Stimulated activated CD4-positive, alpha-beta T cell treated with anti-CD3 and anti-CD28 coated beads, Interleukin-15, amount 100 ng/mL, for 48 hours (primary cell): ENCODE results near the gene SLC38A11.

Experiments
- DNase-seq, 2 donors: peaks; one replicate each; pipeline ENCODE4 v3.0.0-alpha.2; 2020; ENCODE audit warnings: low read depth in 2 of 2

Gene SLC38A11

DNA sequence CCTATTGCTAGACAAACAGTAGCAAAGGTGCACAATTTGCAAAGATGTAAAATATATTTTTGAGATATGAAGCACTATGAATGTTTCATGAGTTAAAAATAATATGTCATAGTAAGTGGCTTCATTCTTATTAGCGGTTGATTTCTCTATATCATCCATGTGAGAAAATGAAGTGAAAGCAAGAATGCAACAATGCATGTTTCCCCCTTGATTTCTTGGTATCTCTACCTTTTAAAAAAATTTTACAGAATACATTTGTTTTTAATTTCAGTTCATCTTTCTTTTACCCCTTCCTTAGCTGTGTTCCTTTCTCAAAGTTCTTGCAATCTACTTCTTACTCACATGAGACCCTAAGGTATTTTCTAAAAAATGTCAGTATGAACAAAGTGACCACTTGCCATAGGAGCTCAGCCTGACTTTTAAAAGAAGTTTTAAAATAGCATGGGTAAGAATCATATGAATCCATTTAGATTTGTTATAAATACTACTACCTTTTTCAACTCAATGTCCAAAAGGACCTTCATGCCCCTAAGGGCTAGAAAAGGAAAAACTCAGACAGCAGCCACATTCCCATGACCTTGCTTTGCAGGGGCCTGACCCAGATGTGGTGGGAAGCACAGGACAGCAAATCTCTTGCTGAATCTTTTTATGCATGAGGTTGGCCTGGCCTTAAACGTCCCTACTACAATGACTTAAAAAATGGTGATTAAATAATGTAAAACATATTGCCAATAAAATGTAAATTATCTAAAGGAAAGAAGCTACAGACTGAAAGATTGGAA is 14.8 kb upstream of the SLC38A11 start:
- no peak for DNase-seq

DNA sequence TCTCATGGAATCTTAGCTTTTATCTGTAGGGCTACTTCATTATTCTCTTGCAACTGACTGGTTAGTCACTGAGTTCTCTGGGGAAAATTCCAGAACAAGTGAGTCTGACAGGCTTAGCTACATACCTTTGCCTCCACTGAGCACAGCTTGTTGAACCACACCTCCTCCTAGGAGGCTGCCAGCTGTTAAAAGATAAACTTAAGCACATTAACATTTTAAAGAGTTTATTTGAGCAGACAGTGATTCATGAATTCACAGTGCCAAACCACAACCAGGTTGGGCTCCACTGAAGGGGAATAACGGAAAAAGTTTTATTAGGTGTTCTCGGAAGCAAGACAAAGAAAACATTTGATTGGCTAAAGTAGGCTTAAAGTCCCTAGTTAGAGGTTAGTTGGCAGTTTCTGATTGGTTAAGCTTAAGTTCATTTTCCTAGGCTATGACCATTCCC is 12.5 kb upstream of the SLC38A11 start:
- no peak for DNase-seq

DNA sequence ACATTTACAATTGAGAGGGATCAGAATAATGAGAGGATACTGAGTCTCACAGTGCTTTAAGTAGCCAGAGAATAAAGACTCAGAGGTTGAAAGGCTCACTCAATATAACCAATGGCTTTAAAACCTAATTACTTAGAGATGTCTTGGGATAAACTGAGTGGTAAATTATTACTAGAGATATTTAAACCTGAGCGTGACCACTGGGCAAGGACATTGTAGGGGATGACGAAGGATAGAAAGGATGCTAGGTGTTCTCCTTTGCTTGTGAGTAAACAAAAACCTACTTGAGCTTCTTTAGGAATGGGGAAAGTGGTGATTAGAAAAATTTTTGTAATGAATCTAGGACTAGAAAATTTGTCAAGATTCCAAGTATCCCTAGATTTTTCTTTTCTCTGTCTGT is 12.0 kb upstream of the SLC38A11 start:
- DNase-seq: no peak

DNA sequence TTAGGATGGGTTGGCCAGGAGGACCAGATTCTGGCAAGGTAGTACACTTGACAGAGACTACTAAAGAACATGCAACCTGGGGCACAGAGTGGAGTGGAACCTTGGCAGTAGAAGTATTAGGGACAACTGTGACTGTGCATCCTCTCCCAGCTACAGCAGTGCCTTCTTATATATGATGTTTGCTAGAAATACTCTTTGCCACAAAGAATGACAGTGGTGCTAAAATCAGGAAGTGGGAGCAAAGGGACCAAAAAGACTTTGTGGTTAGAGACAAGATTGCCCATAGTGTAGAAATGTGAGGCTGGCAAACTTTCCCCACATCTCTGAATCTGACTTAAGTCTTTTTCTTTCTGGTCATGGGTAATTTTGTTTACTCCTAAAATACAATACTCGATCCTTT is 9.4 kb upstream of the SLC38A11 start:
- no peak for DNase-seq

DNA sequence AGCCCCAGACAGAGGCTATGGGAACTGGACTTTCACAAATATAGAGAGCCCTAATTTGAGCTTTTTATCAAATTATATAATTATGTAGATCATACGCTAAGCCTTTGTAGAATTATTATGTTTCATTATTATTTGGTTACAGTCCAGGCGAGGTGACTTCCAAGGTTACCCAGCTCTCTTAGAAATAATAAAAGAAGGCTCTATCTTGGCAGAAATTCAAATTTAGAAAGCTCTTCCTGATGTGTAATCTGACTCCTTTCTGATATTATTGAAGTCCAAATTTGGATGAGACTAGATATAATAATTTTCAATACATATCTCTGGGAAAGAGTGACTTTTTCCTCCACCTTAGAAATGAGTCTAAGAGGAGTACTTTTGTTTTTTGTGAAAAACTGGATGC is 4.8 kb upstream of the SLC38A11 start:
- DNase-seq: no peak

DNA sequence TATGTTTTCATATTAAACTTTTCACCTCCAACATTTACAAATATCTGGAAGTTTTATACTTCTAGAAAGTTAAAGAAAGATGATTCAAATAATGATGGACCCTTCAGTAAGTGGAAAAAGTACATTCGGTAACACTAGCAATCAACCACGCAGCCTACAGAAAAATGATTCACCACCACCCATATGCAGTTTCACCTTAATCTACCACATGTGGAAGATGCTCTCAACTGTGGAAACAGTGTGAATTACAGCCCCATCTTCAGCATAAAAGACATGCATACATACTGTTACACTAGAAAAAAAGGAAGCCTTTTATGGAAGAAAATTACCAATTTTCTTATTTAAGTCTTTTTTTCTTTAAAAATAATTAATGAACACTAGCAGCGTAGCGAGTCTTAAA is 1.1 kb downstream of the SLC38A11 start:
- no peak for DNase-seq

DNA sequence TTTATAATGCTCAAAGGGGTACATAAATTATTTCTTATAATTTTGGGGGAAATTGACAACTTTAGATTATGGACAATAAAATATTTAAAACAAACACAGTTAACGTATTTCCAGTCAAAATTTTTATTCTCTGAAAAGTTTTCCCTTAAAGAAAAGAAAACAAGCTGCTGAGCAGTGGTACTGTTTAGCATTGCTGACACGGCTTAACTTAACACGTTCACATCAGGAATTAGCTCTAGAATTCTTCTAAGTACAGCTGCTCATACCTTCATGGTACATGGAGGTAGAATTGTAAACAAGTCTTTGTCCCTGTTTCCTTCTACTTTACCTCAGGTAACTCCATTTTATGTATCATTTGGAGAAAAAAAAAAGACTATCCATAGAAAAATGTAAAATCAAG is 2.0 kb downstream of the SLC38A11 start:
- DNase-seq: no peak

DNA sequence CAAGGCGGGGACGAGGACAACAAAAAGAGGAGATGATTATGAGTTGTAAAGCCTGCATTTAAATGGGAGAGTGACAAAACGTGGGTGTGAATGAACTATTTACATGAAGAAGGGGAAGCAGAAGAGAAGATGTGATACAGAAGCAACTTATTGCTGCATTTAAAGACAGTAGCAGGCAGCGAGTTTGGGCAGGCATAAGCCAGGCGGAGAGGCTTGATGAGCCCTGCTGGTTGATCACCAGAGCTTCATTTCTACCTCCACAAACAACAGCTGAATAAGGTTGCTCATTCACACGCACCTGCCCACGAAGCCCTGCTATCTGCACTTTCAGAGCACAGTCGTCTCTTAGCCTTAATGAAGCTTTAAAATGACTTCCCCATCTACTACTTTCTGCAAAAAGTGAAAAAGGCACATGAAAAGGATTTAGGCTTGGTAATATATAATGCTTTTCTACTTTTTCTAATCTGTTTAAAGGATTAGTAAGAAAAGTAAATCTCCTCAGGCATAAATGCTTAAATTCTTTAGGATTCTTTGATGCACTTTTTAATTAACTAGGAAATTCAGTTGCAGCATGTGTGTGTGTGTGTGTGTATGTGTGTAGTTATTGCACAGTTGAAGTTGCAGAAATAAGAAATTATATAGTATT is 3.1 kb downstream of the SLC38A11 start:
- DNase-seq: no peak

DNA sequence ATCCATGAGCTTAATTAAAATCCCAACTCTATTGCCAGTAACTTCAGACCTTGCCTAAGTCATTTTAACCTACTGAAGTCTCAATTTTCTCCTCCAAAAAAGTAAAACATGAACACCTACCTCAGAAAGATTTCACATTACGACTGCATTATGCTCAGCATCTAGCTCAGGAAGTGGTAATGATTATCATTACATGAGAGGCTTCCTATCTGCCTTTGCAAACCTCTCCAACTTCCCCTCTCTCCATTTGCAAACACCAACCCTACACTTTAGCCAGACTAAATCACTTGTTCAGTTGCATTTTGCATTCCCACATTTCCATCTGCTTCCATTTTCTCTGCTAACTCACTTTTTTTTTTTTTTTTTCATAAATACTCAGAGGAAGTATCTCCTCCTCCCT is 6.8 kb downstream of the SLC38A11 start:
- DNase-seq: no peak

DNA sequence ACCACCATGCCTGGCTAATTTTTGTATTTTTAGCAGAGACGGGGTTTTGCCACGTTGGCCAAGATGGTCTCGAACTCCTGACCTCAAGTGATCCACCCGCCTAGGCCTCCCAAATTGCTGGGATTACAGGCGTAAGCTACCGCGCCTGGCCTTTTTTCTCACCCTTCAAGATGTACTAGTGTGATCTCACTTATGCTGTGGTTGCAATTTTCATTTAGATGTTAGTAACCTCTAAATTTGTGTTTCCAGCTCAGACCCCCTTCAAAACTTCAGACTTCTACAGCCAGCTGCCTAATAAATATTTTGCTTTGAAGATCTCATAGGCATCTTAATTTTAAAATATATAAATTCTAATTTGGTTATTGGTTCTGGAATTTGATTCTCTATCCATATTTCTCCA is 8.0 kb downstream of the SLC38A11 start:
- DNase-seq: no peak

DNA sequence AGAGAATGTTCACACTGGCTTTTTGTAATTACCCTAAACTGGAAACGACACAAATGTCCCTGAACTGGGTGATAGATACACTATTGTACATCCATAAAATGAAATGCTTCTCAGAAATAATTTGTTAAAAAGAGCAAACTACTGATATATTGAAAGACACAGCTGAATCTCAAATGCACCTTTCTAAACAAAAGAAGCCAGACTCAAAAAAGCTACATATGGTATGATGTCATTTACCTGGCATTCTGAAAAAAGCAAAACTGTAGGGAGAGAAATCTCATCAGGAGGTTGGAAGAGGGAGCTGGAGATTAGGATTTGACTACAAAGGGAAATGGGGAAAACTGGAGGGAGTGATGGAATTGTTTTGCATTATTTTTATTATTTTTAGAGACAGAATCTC is 12.0 kb downstream of the SLC38A11 start:
- DNase-seq: no peak

DNA sequence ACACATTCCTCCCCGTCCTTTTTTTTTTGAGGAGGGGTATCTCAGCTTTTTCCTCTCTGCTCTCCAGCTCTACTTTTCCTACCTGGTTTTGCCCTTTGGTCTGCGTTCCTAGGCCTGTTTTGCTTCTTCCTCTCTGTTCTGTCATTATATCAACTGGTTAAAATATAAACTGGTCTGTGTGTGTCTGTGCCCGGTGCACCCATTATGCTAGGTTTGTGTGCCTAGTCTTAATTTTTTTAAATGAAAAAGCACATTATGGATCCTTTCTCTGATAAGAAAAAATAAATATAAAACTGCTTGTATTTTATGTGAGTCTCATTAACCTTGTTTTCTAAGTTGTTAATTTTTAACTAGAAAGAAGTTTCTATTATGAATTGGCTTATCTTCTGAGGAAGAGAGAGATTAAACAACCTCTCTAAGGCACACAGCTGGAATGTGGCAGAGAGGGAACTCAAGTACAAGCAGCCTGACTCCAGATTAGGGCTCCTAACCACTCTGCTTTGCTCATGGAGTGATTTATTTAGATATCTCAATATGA is 17.4 kb downstream of the SLC38A11 start:
- DNase-seq: no peak

DNA sequence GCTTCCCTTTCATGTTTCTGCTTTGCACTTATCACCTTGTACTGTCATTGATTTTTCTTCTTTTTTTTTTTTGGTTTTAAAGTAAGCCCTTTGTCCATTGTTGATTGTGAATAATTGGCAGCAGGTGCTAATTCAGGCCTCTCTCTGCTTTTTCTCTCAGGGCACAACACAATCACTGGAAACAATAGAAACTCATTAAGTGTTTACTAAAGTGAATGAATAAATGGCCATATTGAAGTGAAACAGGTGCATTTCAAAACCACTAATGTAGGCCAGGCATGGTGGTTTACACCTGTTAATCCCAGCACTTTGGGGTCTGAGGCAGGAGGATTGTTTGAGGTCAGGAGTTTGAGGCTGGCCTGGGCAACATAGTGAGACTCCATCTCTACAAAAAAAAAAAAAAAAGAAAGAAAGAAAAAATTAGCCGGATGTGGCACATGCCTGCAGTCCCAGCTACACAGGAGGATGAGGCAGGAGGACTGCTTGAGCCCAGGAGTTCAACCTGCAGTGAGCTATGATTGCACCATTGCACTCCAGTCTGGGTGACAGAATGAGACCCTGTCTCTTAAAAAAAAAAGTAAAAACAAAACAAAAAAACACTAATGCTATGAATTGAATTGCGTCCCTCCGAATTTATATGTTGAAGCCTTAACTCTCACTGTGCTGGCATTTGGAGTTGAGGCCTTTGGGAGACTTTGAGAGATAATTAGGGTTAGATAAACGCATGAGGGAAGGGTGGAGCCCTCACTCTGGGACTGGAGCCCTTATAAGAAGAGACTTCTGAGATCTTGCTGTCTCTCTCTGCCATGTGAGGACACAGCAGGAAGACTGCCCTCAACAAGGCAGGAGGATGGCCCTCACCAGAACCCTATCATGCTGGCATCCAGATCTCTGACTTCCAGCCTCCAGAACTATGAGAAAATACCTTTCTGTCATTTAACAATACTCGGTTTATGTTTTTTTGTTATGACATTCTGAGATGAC is 19.9 kb downstream of the SLC38A11 start:
- DNase-seq: no peak

DNA sequence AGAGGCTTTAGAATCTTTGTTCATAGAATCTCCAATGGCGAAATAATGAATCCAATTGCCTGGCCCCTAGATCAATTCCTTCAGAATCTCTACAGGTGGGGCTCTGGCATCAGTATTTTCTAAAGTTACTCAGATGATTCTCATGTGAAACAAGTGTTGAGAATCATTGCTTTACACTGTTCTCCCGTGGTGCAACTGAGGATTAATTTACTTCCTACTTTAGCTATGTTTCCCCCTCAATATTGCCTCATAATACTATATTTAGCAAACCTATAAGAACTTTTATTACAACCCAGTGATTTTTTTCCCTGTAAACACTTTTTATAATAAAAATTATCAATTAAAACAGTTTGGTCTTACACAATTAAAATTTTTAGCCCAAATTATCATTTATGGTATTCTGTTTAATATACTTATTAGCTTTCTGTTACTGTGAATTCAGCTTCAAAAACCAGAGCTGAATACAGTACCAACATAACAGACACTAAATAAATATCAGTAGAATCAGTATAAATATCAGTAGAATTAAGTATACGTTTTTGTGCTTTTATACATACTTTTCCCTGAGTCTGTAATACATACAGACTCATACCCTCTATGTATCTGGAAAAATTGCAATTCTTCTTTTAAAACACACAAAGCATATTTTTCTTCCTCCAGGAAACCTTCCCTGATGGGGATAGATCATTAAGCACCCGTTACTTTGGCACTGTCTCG is 20.8 kb downstream of the SLC38A11 start:
- DNase-seq: no peak

DNA sequence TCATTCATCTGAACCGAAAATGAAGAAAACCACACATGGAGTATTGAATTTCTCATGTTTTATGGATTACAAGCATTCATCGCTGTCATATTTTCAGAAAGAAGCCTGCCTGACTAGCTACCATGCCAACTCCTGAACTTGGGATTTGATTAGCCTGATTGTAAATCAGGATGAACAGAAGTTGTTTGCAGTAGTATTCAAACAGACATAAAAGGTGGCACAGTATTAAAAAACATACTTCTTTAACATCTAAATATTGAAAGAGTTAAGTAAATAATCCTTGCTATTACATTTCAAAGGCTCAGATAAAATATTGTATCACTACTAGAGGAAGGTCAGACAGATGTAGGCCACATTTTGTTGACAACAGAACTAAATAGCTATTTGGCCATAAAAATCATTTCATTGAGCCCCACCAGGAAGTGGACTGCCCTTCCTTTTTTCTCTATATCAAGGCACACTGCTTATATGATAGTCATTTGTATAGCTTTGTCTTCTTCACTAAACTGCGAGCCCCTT is 21.6 kb downstream of the SLC38A11 start:
- no peak for DNase-seq

DNA sequence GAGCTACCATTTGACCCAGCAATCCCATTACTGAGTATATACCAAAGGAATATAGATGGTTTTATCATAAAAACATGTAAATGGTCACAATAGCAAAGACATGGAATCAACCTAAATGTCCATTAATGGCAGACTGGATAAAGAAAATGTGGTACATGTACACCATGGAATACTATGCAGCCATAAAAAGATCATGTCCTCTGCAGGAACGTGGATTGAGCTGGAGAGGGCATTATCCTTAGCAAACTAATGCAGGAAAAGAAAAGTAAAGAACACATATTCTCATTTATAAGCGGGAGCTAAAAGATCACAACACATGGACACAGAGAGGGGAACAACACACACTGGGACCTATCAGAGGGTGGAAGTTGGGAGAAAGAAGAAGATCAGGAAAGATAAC is 22.9 kb downstream of the SLC38A11 start:
- DNase-seq: no peak

DNA sequence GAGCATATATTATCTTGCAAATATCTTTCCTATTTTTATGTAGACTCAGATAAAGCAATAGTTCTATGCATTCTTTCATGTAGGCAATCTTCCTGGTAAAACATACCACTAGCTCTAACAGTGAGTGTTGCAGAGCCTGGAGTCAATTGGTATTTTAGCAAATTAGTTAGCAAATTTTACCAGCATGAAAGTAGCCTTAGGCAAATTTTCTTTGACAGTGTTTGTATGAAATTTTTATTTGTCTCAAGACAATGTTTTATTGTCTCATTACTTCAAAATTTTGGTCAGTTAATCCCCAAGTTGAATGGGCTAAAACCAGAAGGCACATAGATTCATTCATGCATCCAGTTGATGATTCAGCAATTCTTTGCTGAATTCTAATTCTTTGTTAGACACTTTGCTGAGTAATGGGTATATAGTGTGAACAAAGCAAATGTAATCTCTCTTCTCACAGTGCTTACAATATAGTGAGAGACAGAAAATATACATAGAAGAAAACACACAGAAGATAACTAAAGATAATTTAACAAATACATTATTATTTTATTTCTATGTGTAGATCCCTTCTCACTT is 27.1 kb downstream of the SLC38A11 start:
- no peak for DNase-seq

DNA sequence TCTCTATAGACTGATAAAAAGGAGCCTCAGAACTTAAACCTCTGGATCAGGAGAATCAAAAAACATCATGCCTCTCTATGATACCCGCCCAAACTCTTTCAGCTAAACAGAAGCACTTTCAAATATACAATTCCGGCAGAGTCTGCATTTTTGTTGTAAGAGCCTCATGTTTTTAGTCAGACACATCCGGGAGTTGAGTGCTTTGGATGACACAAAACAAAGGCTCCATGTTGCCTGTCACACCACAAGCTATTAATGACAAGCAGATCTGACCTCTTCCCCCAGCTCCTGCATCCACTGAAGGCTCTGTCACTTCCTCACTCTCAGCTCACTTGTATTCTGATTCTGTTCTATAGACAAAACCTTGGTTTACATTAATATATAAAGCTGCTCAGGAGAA is 33.2 kb downstream of the SLC38A11 start:
- DNase-seq: no peak

DNA sequence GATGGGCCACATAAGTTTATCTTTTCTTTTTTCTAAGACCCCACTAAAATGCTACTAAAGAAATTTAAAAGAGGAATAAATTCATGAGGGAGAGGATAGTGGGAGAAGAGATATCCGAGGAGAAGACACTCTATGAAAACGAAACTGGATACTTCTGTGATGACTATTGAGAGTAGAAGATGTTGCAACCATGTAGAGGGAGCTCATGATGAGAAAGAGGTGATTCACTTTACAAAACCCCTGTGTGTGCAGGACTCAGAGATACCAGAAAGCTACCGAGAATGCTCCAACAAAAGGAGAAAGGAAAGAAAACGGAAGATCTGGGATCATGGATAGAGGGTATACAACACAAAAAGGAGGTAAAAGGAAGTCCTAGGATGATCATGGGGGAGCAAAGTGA is 34.9 kb downstream of the SLC38A11 start:
- DNase-seq: no peak

DNA sequence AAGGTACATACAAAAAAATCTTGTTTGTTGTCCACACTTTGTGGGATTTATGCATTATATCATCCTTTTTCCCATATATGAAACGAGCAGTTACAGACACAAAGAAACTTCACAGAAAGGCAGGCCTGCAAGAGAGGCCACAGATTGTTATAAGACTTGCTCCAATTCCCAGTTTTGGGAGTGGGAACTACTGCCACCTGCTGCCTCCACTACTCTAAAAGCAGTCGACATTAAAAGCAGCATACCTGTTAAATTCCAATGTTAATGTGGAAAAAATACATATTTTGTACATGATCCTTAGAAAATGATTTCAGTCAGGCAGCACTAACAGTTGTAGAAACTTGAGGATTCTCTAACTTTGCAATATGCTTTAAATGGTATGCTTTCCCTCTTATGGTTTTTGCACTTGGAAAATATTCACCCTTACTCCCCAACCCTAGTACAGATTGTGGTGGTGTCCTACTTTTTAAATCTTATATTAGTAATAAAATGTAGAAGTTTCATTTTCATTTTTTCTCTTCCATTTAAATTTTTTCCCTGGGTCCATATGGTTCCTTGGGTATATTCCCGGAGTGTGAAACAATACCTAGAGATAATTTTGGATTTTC is 37.9 kb downstream of the SLC38A11 start:
- no peak for DNase-seq
